Amniotic epithelial cell (primary cell): ENCODE results near the gene SLC35F3.
"Not testable (repeated sequence)": the region's sequence is repeated elsewhere in the genome, so short reads cannot be mapped to it uniquely, and the experiment has no call there.

Experiments
- DNase-seq: peaks from one replicate; pipeline ENCODE4 v3.0.0-alpha.2; 2010; ENCODE audit warnings: low read depth

Gene SLC35F3

DNA sequence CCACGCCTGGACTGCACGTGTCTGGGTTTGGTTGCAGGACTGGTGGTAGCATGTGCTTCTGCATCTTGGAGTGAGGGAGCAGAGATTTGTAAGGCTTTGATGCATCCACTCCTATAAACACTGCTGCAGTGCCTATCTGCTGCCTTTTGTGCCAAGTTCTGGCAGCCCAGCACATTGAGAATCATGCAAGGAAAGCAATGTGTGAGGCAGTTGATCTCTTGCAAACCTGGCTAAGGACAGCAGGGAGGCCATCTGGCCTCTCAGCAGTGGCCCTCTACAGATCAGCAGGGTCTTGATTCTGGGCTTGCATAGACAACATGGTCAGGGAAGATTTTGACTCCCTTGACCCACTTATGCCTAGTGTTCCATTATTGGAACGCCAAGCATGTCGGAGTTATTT, 387.5 kb downstream of the SLC35F3 start:
- DNase-seq, result no peak

DNA sequence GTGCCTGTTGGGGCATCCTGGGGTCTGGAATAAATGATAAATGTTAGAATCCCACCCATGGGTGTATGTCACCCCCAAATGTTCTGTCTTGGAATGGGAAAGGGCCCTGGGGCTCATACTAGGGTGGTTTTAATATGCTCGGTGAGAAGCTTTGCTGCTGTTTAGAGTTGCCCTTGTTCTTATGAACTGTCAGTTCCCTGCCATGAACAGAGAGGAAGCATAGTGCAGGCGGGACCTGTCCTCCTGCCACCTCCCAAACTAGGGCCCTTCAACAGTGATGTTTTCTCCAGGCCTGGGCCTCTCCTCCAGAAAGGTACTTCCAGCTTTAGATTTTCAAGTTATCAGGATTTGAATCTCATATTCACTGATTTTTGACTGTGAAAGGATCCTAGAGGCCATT, 388.1 kb downstream of the SLC35F3 start:
- no peak for DNase-seq

DNA sequence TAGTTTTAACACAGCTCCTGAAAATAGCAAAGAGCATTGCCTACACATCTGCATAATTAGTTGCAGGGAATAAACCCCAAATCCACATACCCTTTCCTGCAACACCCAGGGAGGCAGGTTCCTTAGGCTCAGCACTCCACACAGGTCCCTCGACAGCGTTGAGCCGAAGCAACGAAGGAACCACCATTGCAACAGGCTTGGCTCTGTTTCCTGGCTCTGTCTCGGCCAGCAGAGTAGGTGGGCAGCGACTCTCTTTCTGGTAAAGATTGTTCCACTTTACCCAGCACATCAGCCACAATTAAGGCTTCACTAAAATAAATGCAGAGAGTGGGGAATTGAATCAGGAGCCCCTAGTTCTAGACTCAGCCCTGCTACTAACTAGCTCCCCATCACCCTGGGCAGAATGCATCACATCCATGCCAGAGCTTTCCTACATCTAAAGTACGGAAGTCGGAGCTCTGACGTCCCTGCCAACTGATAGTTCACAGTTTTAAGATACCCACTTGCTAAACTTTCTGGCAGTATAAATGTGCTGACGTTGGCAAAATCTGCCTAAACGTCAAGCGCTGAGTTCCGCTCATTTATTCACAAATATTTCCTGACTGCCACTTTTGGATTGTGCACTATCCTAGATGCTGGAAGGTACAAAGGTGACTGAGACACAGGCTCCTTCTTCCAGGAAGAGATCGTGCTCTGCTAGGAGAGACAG, 389.8 kb downstream of the SLC35F3 start:
- no peak for DNase-seq

DNA sequence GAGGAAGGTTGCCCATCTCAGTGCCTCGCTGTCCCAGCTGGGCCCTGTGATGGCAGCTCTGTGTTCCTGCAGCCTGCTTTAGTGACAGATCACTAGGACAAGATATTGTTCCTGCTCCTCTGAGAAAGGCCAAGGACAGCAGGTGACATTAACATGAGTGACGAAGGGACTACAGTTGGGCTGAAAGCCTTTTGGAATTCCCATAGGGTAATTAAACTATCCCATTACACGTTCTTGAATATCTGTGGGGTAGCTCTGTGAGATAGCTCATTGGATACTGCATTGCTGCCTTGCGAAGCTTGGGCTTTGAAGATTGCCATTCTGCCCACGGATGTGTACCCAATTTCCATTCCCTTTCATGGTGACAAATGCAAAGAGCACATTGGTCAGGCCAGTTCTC, 390.6 kb downstream of the SLC35F3 start:
- DNase-seq, result no peak

- DNase-seq, result no peak
Observed at GRCh38 chr1:234295626-234296025, 391.1 kb downstream of the SLC35F3 start.

DNA sequence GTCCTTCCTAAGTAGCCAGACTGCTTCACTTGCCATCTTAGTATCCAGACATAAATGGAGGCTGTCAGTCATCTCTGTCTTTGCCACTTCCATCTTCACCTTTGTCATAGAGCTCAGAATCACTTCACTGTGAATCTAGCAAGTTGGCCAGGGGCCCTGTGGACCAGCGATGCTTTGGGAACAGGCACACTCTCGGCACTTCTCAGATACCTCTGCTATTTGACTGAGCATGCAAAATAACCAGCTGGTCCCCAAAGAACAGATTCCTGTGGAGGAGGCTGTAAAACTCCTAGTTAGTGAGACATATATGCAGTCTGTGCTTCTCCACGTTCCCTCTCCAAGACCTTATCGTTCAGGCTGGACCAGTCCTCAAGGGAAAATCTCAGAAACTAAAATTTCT, 392.0 kb downstream of the SLC35F3 start:
- no peak for DNase-seq

- no peak for DNase-seq
Observed at GRCh38 chr1:234297668-234298067, 393.2 kb downstream of the SLC35F3 start.

DNA sequence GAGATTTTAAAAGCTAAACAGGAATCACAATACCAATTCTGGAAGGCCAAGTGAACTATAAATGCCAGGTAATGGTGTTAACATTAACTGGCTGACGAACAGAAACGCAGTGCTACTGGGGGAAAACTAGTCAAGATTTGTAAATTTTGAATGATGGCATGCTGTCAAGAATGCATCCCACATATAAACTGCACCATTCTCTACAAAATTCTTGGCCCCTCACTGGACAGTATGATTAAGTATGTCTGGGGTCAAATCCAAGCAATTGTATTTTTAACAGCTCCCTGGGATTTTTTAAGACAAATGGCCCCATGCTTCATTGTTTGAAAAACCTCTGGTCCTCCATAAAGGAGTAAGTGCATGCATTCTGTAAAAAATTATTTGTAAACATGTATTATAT, 395.6 kb downstream of the SLC35F3 start:
- DNase-seq, result no peak

GRCh38 chr1:234301663-234302062, 397.2 kb downstream of the SLC35F3 start:
- not testable (repeated sequence) for DNase-seq

GRCh38 chr1:234302354-234302962, 398.0 kb downstream of the SLC35F3 start:
- DNase-seq, result no peak

DNA sequence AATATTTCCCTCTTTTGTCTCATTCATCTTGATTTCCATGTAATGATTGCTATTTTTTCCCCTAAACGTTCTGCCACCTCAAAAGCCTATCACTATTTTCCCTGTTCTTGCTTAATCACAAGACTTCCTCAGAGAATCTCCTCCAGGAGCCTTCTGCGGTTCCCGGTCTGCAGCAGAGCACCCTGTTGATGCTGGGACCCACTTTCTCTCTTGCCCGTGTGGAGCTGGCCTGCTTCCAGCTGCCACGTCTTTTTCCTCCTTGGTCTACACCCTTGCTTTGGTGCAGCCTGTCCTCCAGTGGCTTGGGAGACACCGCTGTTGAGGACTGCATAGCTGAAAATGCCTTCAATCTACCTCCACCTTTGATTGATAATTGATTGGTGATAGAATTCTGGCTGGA, 398.8 kb downstream of the SLC35F3 start:
- DNase-seq, result no peak

GRCh38 chr1:234307726-234308125, 403.2 kb downstream of the SLC35F3 start:
- DNase-seq, result no peak

GRCh38 chr1:234309243-234309597, 404.7 kb downstream of the SLC35F3 start:
- DNase-seq, result no peak

DNA sequence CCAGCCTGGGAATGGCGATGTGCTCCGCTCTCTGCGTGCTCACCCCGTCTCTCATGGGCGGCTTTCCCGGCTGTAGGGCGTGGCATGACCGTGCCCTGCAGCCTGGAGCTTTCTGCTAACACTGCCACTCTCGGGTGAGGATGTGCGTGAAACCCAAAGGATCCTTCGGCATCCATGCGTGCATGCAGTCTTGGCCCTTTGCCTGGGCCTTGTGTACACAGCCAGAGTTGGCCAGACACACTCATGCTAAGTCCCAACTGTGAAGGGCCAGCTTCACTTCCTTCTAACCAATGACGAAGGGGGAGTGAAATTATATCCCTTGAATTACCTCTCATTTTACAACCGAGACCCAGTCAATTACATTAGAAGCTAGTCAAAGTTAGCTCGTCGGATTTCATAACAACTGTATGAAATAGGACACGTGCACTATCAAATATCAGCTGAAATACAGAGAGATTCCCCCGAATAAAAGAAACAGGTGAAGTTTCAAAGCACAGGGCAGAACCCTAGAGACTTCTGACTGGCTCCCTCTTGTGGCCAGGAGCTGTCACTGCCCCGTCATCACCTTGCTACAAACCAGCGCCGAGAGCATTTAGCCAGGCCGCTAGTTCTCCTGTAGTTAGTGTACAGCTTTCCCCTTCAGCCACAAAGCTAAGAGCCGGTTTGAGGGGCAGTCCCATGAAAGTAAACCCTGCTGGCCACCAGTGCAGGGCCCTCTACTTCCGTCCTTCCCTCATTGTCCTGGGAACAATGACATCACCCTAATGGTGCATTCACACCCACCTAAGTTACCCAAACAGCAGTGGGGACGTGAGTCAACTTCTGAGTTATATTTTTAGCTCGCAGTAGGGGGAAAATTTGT, 405.4 kb downstream of the SLC35F3 start:
- peak; percentile 33 for DNase-seq

GRCh38 chr1:234310460-234310817, 406.0 kb downstream of the SLC35F3 start:
- no peak for DNase-seq

DNA sequence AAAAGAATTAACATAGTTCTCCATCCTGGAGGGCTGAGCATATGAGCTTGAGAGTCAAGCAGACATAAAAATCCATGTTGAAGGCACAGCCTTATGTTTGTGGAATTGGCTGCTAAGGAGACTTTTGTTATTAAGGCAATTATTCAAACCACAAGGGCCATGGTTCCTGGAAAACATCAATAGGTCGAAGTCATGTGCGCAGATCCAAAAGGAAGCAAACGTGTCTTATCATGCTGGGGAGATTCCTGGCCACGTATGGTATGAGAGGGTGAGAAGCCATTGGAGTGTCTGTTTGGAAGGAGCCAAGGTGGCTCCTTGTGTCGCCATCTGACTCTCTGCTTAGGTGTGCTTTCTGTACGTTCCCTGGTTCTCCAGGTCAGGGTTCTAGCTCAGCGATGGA, 406.9 kb downstream of the SLC35F3 start:
- DNase-seq, result no peak

DNA sequence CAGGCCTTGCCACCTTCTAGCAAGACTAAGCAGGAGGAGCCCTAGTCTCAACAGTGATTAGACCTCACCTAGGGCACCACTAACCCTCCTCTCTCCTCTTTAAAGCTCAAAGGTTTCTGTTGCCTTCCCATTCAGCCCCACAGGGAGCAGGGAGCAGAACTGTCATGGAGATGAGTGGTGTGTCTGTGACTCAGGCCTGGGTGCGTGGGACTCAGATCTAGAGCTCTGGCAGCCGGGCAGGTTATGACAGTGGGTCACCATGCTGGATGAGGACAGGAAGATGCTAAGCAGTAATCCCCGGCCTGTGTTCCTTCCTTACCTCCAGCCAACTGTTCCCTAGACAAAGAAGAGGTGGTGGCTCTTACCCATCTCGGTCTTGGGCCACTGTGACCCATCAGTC, 408.7 kb downstream of the SLC35F3 start:
- DNase-seq, result no peak

GRCh38 chr1:234315091-234315541, 410.6 kb downstream of the SLC35F3 start:
- peak; percentile 69 for DNase-seq

GRCh38 chr1:234315588-234315987, 411.1 kb downstream of the SLC35F3 start:
- DNase-seq, result no peak

DNA sequence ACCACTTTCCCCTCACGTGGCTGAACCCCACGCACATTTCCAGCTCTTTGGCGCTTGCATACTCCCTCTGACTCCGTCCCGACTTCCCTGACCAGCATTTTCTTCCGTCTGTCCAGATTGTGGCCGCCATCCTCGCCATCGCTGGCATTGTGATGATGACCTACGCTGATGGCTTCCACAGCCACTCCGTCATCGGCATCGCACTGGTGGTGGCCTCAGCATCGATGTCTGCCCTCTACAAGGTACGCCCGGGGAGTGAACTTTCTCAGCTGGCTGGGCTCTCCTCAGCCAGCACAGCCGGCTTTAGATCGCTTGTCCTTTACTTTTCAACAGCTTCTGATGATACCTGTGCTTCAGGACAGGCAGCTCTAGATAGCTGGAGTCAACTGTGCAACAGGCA, 412.0 kb downstream of the SLC35F3 start:
- no peak for DNase-seq

GRCh38 chr1:234316937-234317336, 412.5 kb downstream of the SLC35F3 start:
- no peak for DNase-seq

DNA sequence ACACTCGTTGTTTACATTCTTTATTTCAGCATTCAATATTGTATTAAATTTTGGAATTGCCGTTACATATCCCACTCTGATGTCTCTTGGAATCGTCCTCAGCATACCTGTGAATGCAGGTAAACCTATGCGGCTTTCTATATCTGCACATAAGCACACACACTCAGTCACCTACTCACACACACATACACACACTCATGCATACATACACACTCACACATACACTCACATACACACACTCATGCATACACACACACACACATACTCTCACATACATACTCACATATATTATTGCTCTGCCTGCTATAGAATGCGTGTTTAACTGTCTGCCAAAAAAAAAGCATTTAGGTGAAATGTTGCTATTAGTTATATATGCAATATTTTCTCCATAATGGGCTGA, 415.6 kb downstream of the SLC35F3 start:
- no peak for DNase-seq

GRCh38 chr1:234320549-234320948, 416.1 kb downstream of the SLC35F3 start:
- no peak for DNase-seq
